ENCODE results near the gene TMPRSS15. TPM values are rescaled to one million over a fixed set of nuclear protein-coding genes. Genes with fewer than 3 reads are reported as not detected.

TMPRSS15 gene
- total RNA-seq, result not detected in 2 replicates

GRCh38 chr21:18403735-18404450, at the start of gene TMPRSS15:
Gene TMPRSS15 (minus strand): TSS chr21:18403785. CDS start chr21:18403622, 163 bp downstream.
- ATAC-seq (ENCODE audit: low read depth) (no peak), DNase-seq (no peak)
- no peak within 1 kb of the TSS for H3K4me3 Mint-ChIP-seq
- TF ChIP-seq CTCF (IDR thresholded peaks at IDR 0.05), result no peak
- intact Hi-C loops (cut with micrococcal nuclease), result no loop called here
- CTCF ChIA-PET, result no interaction called here
- no peaks in the 10 kb centered on the region for H3K36me3 Mint-ChIP-seq (ENCODE audit: low read depth)
- H3K4me1 Mint-ChIP-seq, result no peaks in the 10 kb centered on the region
- POLR2A ChIA-PET, result no interaction called here
- H3K9me3 Mint-ChIP-seq, result peaks cover 7% of the 10 kb centered on the region
- no peaks in the 10 kb centered on the region for H3K27me3 Mint-ChIP-seq
- H3K27ac Mint-ChIP-seq, result no peak within 1 kb of the TSS

DNA sequence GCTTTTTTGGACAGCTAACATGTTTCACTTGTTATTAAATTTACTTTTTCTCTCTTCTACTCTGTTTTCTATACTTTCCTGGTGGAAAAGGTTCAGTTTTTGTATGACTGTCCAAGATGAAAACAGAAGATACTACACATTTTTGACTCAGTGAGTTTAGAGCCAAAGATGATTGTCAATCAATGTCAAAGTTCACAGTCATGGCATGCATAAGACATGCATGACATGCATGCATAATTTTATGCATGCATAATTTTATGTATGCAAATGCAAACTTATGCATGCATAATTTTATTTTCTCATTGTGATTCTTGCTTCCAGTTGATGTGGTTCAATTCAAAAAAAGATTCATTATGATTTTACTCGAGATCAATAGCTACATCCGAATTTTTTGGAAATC, 48.1 kb upstream of the TMPRSS15 start:
- Mint-ChIP-seq H3K4me1 (peaks cover 8% of the 10 kb centered on the region), H3K4me3 (no peak overlapping the region), H3K36me3 (ENCODE audit: low read depth) (no peaks in the 10 kb centered on the region), H3K9me3 (peaks cover 3% of the 10 kb centered on the region), H3K27me3 (no peaks in the 10 kb centered on the region), H3K27ac (no peak overlapping the region)
- ChIA-PET CTCF (no interaction called here), POLR2A (no interaction called here)
- DNase-seq, result no peak
- TF ChIP-seq CTCF (IDR thresholded peaks at IDR 0.05), result no peak
- no peak for ATAC-seq (ENCODE audit: low read depth)
- intact Hi-C loops (cut with micrococcal nuclease), result no loop called here

GRCh38 chr21:18449605-18450550, 46.3 kb upstream of the TMPRSS15 start:
- Mint-ChIP-seq H3K27ac (peak overlapping the region; percentile 30), H3K27me3 (no peaks in the 10 kb centered on the region), H3K9me3 (peaks cover 3% of the 10 kb centered on the region), H3K4me3 (no peak overlapping the region), H3K4me1 (peaks cover 9% of the 10 kb centered on the region), H3K36me3 (ENCODE audit: low read depth) (no peaks in the 10 kb centered on the region)
- ChIA-PET CTCF (no interaction called here), POLR2A (no interaction called here)
- intact Hi-C loops (cut with micrococcal nuclease), result no loop called here
- TF ChIP-seq CTCF (IDR thresholded peaks at IDR 0.05), result no peak
- DNase-seq (no peak), ATAC-seq (ENCODE audit: low read depth) (no peak)

DNA sequence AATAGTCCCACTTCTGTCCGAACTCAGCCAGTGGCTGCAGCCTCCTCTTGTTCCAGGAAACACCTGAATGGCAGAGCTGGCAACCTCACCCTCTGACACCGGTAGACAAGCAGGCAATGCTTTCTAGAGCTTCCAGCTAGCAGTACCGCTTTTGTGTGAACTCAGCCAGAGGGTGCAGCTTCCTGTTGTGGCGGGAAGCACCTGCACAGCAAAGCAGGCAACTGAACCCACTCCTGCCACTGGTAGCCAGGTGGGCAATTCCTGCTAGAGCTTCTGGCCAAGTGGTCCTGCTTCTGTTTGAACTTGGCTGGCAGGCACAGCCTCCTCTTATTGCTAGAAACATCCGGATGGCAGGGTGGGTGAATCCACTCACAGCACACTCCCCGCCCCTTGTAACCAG, 40.1 kb upstream of the TMPRSS15 start:
- peaks cover 3% of the 10 kb centered on the region for H3K9me3 Mint-ChIP-seq
- DNase-seq (no peak), ATAC-seq (ENCODE audit: low read depth) (peak; percentile 79)
- intact Hi-C loops (cut with micrococcal nuclease), result no loop called here
- ChIA-PET CTCF (no interaction called here), POLR2A (interaction anchor here (1.1 kb wide), 1 partner anchor 17 kb away, joined by 3 read pairs; no protein-coding TSS in a partner anchor)
- no peaks in the 10 kb centered on the region for H3K36me3 Mint-ChIP-seq (ENCODE audit: low read depth)
- H3K27ac Mint-ChIP-seq, result peak overlapping the region; percentile 68
- TF ChIP-seq CTCF (IDR thresholded peaks at IDR 0.05), result no peak
- no peaks in the 10 kb centered on the region for H3K27me3 Mint-ChIP-seq
- H3K4me1 Mint-ChIP-seq, result peaks cover 17% of the 10 kb centered on the region
- no peak overlapping the region for H3K4me3 Mint-ChIP-seq

DNA sequence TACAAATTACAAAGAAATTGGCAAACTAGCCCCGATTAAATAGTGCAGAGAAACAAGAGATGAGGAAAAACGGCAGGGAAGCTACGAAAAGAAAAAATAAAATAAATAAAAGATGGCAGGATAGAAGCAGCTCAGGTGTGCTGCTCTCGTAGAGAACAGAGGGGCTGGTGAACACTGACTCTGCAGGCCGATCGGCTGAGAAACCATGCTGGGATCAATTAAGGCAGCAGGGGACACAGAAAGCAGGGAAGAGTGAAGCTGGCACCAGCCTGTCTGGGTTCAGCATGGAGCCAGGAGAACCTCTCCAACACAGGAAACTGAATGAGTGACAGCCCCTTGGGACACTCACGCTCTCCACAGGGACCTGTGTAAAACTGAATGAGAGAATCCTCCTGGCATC, 39.5 kb upstream of the TMPRSS15 start:
- Mint-ChIP-seq H3K4me3 (peak overlapping the region; percentile 19), H3K27me3 (no peaks in the 10 kb centered on the region), H3K4me1 (peaks cover 17% of the 10 kb centered on the region), H3K27ac (peak overlapping the region; percentile 53), H3K36me3 (ENCODE audit: low read depth) (no peaks in the 10 kb centered on the region), H3K9me3 (peaks cover 3% of the 10 kb centered on the region)
- DNase-seq (no peak), ATAC-seq (ENCODE audit: low read depth) (peak; percentile 21)
- intact Hi-C loops (cut with micrococcal nuclease), result no loop called here
- CTCF ChIA-PET, result no interaction called here
- POLR2A ChIA-PET, result interaction anchor here (1.1 kb wide), 1 partner anchor 18 kb away, joined by 3 read pairs; no protein-coding TSS in a partner anchor
- no peak for TF ChIP-seq CTCF (IDR thresholded peaks at IDR 0.05)

Data from activated B cell treated with CpG ODN at 0.5 μM for 24 hours (primary cell).